GM12878 (cell line): ENCODE results near the gene ARFGAP3.

Source experiments
- BMI1 ChIP-seq: fragments of 450-650 bp; IDR thresholded peaks from 2 replicates; pipeline ENCODE4 v1.6.1; 2016; ENCODE audit warnings: mild to moderate bottlenecking, moderate library complexity, borderline replicate concordance
- CBX5 ChIP-seq: sonication (generic); IDR thresholded peaks from 2 replicates; pipeline ENCODE4 v1.6.1; 2016; ENCODE audit warnings: low read depth, moderate library complexity, mild to moderate bottlenecking, inconsistent platforms
- EP300 ChIP-seq, 2 experiments: fragments of 150-350 bp in 1 of 2; IDR thresholded peaks; 2 replicates each; pipeline ENCODE4 v1.6.1; 2011 to 2012; ENCODE audit warnings: low read depth in 2 of 2, low read length in 2 of 2, borderline replicate concordance in 1 of 2, improper control_type of control experiment in 1 of 2, inconsistent platforms in 1 of 2; ENCODE audit not compliant: control insufficient read depth in 1 of 2
- ETV6 ChIP-seq, 2 experiments: fragments of 450-650 bp in 1 of 2; IDR thresholded peaks in 1 of 2; conservative IDR thresholded peaks in 1 of 2; 2 replicates each; pipeline ENCODE4 v1.6.1; 2014; ENCODE audit warnings: antibody characterized with exemption in 1 of 2, borderline replicate concordance in 1 of 2, low read depth in 1 of 2, mild to moderate bottlenecking in 1 of 2, moderate library complexity in 1 of 2
- EZH2 ChIP-seq: IDR thresholded peaks from 2 replicates; pipeline ENCODE4 v1.6.1; 2012; ENCODE audit warnings: low read depth, mild to moderate bottlenecking, control low read depth, inconsistent platforms, low read length, borderline replicate concordance; ENCODE audit not compliant: control insufficient read depth
- FOXK2 ChIP-seq: fragments of 450-650 bp; IDR thresholded peaks from 2 replicates; pipeline ENCODE4 v1.6.1; 2017; ENCODE audit warnings: mild to moderate bottlenecking, moderate library complexity
- KAT2A ChIP-seq: conservative IDR thresholded peaks from 2 replicates; pipeline ENCODE4 v1.6.1; 2011; ENCODE audit warnings: low read depth, low read length; ENCODE audit not compliant: control insufficient read depth
- MAX ChIP-seq: IDR thresholded peaks from 2 replicates; pipeline ENCODE4 v1.6.1; 2012; ENCODE audit warnings: low read depth, low read length, improper control_type of control experiment
- PBX3 ChIP-seq: IDR thresholded peaks from 2 replicates; pipeline ENCODE4 v1.6.1; 2011; ENCODE audit warnings: mild to moderate bottlenecking, low read depth, low read length, moderate library complexity; ENCODE audit not compliant: insufficient replicate concordance
- POLR2AphosphoS5 ChIP-seq: IDR thresholded peaks from 2 replicates; pipeline ENCODE4 v1.6.1; 2011; ENCODE audit warnings: mild to moderate bottlenecking, low read length, inconsistent platforms
- YBX1 ChIP-seq: fragments of 450-650 bp; IDR thresholded peaks from 2 replicates; pipeline ENCODE4 v1.6.1; 2016; ENCODE audit warnings: antibody characterized with exemption
- ZNF217 ChIP-seq: fragments of 450-650 bp; IDR thresholded peaks from 2 replicates; pipeline ENCODE4 v1.6.1; 2017; ENCODE audit warnings: antibody characterized with exemption, mild to moderate bottlenecking
- TF ChIP-seq, protein P1 (sequence below): IDR thresholded peaks from 2 replicates; pipeline ENCODE4 v1.6.1; 2011; ENCODE audit warnings: low read depth, mild to moderate bottlenecking, low read length, moderate library complexity, borderline replicate concordance; ENCODE audit errors: extremely low read depth
- TF ChIP-seq, protein P2 (sequence below), 3 experiments: IDR thresholded peaks in 2 of 3; conservative IDR thresholded peaks in 1 of 3; 2 replicates each; pipeline ENCODE4 v1.5.1; 2011; ENCODE audit warnings: low read depth in 3 of 3, low read length in 3 of 3, mild to moderate bottlenecking in 3 of 3, control low read depth in 2 of 3, moderate library complexity in 2 of 3, inconsistent platforms in 1 of 3, mixed read lengths in 1 of 3; ENCODE audit not compliant: control insufficient read depth in 2 of 3, insufficient read depth in 1 of 3; ENCODE audit errors: extremely low read depth in 1 of 3

DNA sequence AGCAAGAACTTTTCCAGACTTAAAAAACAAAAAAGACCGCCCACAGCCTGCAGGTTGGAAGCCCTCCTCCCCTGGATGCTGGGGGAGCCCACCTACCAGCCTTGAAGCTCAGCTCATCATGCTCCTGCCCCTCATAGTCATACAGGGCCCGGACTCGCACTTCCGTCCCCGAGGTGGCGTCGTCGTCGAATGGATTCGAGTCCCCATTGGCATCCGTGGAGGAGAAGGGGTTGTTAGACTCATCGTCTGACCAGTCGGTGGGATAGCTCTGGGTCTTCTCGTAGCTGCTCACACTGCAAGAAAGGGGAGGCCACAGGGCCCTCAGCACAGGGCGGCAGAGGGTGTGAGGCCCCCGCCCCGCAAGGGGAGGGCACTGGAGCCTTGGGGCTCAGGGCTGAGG lies 19.0 kb upstream of the ARFGAP3 start:
- TF ChIP-seq ETV6 (conservative IDR thresholded peaks at IDR 0.05 in 1 of 2, IDR thresholded peaks at IDR 0.05 in 1 of 2; ENCODE audit: borderline replicate concordance in 1 of 2, low read depth in 1 of 2) (no peak), EZH2 (no peak), MAX (no peak), PBX3 (no peak), BMI1 (no peak), EP300 (IDR thresholded peaks at IDR 0.05; ENCODE audit: borderline replicate concordance in 1 of 2, control insufficient read depth in 1 of 2, low read depth in 2 of 2, low read length in 2 of 2) (no peak), KAT2A (no peak), YBX1 (no peak), CBX5 (no peak), ZNF217 (no peak), POLR2AphosphoS5 (no peak), FOXK2 (no peak)
- TF ChIP-seq, protein P1, sequence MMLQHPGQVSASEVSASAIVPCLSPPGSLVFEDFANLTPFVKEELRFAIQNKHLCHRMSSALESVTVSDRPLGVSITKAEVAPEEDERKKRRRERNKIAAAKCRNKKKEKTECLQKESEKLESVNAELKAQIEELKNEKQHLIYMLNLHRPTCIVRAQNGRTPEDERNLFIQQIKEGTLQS = no peak
- TF ChIP-seq, protein P2, sequence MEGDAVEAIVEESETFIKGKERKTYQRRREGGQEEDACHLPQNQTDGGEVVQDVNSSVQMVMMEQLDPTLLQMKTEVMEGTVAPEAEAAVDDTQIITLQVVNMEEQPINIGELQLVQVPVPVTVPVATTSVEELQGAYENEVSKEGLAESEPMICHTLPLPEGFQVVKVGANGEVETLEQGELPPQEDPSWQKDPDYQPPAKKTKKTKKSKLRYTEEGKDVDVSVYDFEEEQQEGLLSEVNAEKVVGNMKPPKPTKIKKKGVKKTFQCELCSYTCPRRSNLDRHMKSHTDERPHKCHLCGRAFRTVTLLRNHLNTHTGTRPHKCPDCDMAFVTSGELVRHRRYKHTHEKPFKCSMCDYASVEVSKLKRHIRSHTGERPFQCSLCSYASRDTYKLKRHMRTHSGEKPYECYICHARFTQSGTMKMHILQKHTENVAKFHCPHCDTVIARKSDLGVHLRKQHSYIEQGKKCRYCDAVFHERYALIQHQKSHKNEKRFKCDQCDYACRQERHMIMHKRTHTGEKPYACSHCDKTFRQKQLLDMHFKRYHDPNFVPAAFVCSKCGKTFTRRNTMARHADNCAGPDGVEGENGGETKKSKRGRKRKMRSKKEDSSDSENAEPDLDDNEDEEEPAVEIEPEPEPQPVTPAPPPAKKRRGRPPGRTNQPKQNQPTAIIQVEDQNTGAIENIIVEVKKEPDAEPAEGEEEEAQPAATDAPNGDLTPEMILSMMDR (IDR thresholded peaks at IDR 0.05 in 2 of 3, conservative IDR thresholded peaks at IDR 0.05 in 1 of 3; ENCODE audit: control insufficient read depth in 2 of 3, extremely low read depth in 1 of 3, insufficient read depth in 1 of 3, low read depth in 3 of 3, low read length in 3 of 3) = no peak
